ENCODE measurements around the gene SPRYD4. TPM values are rescaled to one million over a fixed set of nuclear protein-coding genes. Genes with fewer than 3 reads are reported as not detected.
A peak's percentile ranks its signal among the peaks of the same experiment; 100 is the strongest.

The SPRYD4 gene
- total and polyA plus RNA-seq, 9 of the 15 experiments (the other 6 are each of a cell fraction or from before 2014, with no cell fraction given), result 1.8 to 4.7 (median 2.8) TPM

GRCh38 chr12:56521590-56522371 lies 53.4 kb downstream of the SPRYD4 start, which contains the start of gene RBMS2 (continued):
- TF ChIP-seq VEZF1 (CRISPR knock-in tag; IDR thresholded peaks at IDR 0.05), result peak; percentile 92
- TF ChIP-seq CREM (IDR thresholded peaks at IDR 0.05; ENCODE audit: low read depth), result peak; percentile 87
- peak in 1 of 2 experiments; percentile 94 for TF ChIP-seq AFF1 (IDR thresholded peaks at IDR 0.05; ENCODE audit: low read depth in 1 of 2, partially characterized antibody in 2 of 2)
- 0 out of 2 replicates have a peak, but pooled peaks have one; percentile 16 for TF ChIP-seq FOSL1 (tag; conservative IDR thresholded peaks at IDR 0.05)

Measured in K562 (cell line).